Measurements from ENCODE around the gene ATXN1. TPM values are rescaled to one million over a fixed set of nuclear protein-coding genes. Genes with fewer than 3 reads are reported as not detected.

Gene ATXN1
- total RNA-seq, 1 experiment from 2014 or later: 16.5 TPM

GRCh38 chr6:16547587-16547986, 213.7 kb downstream of the ATXN1 start:
- ChIA-PET POLR2A (no interaction called here), CTCF (no interaction called here)
- no TSS peak for BruUV-seq (replicated peaks)
- Mint-ChIP-seq H3K27ac (ENCODE audit: low read depth, unreplicated experiment) (no peak overlapping the region), H3K36me3 (ENCODE audit: insufficient read depth, unreplicated experiment) (no peaks in the 10 kb centered on the region), H3K4me1 (ENCODE audit: insufficient read depth, unreplicated experiment) (peaks cover 9% of the 10 kb centered on the region), H3K4me3 (ENCODE audit: unreplicated experiment) (no peak overlapping the region), H3K27me3 (ENCODE audit: insufficient read depth, unreplicated experiment) (no peaks in the 10 kb centered on the region), H3K9me3 (ENCODE audit: unreplicated experiment) (no peaks in the 10 kb centered on the region)
- intact Hi-C loops (cut with micrococcal nuclease): no loop called here
- no peak for DNase-seq (ENCODE audit: unreplicated experiment)
- TF ChIP-seq CTCF (IDR thresholded peaks at IDR 0.05; ENCODE audit: unreplicated experiment): no peak

- POLR2A ChIA-PET: no interaction called here
- H3K4me3 Mint-ChIP-seq (ENCODE audit: unreplicated experiment): no peak overlapping the region
- intact Hi-C loops (cut with micrococcal nuclease): no loop called here
- no peaks in the 10 kb centered on the region for H3K36me3 Mint-ChIP-seq (ENCODE audit: insufficient read depth, unreplicated experiment)
- H3K9me3 Mint-ChIP-seq (ENCODE audit: unreplicated experiment): no peaks in the 10 kb centered on the region
- H3K27ac Mint-ChIP-seq (ENCODE audit: low read depth, unreplicated experiment): no peak overlapping the region
- CTCF ChIA-PET: no interaction called here
- no peak for DNase-seq (ENCODE audit: unreplicated experiment)
- peaks cover 9% of the 10 kb centered on the region for H3K4me1 Mint-ChIP-seq (ENCODE audit: insufficient read depth, unreplicated experiment)
- TF ChIP-seq CTCF (IDR thresholded peaks at IDR 0.05; ENCODE audit: unreplicated experiment): no peak
- BruUV-seq (replicated peaks): no TSS peak
- no peaks in the 10 kb centered on the region for H3K27me3 Mint-ChIP-seq (ENCODE audit: insufficient read depth, unreplicated experiment)
Measured at GRCh38 chr6:16546861-16547260, 214.4 kb downstream of the ATXN1 start.

GRCh38 chr6:16545382-16545781, 215.9 kb downstream of the ATXN1 start:
- peaks cover 9% of the 10 kb centered on the region for H3K4me1 Mint-ChIP-seq (ENCODE audit: insufficient read depth, unreplicated experiment)
- H3K9me3 Mint-ChIP-seq (ENCODE audit: unreplicated experiment): no peaks in the 10 kb centered on the region
- no TSS peak for BruUV-seq (replicated peaks)
- no peak overlapping the region for H3K4me3 Mint-ChIP-seq (ENCODE audit: unreplicated experiment)
- no peak for TF ChIP-seq CTCF (IDR thresholded peaks at IDR 0.05; ENCODE audit: unreplicated experiment)
- H3K27ac Mint-ChIP-seq (ENCODE audit: low read depth, unreplicated experiment): no peak overlapping the region
- intact Hi-C loops (cut with micrococcal nuclease): no loop called here
- H3K27me3 Mint-ChIP-seq (ENCODE audit: insufficient read depth, unreplicated experiment): no peaks in the 10 kb centered on the region
- ChIA-PET POLR2A (interaction anchor here (1.9 kb wide), 1 partner anchor 10 kb away, joined by 4 read pairs; no protein-coding TSS in a partner anchor), CTCF (interaction anchor here (1.1 to 1.6 kb wide), 2 partner anchors 12 to 32 kb away, joined by 3 to 4 read pairs; no protein-coding TSS in a partner anchor)
- H3K36me3 Mint-ChIP-seq (ENCODE audit: insufficient read depth, unreplicated experiment): no peaks in the 10 kb centered on the region
- no peak for DNase-seq (ENCODE audit: unreplicated experiment)

GRCh38 chr6:16544521-16544920, 216.7 kb downstream of the ATXN1 start:
- no TSS peak for BruUV-seq (replicated peaks)
- intact Hi-C loops (cut with micrococcal nuclease): no loop called here
- DNase-seq (ENCODE audit: unreplicated experiment): no peak
- no peak overlapping the region for H3K4me3 Mint-ChIP-seq (ENCODE audit: unreplicated experiment)
- H3K36me3 Mint-ChIP-seq (ENCODE audit: insufficient read depth, unreplicated experiment): no peaks in the 10 kb centered on the region
- peaks cover 4% of the 10 kb centered on the region for H3K4me1 Mint-ChIP-seq (ENCODE audit: insufficient read depth, unreplicated experiment)
- no peak overlapping the region for H3K27ac Mint-ChIP-seq (ENCODE audit: low read depth, unreplicated experiment)
- CTCF ChIA-PET: interaction anchor here (0.5 to 1.6 kb wide), 4 partner anchors 13 to 172 kb away, joined by 3 to 4 read pairs (median 3); no protein-coding TSS in a partner anchor
- no peaks in the 10 kb centered on the region for H3K27me3 Mint-ChIP-seq (ENCODE audit: insufficient read depth, unreplicated experiment)
- H3K9me3 Mint-ChIP-seq (ENCODE audit: unreplicated experiment): no peaks in the 10 kb centered on the region
- no peak for TF ChIP-seq CTCF (IDR thresholded peaks at IDR 0.05; ENCODE audit: unreplicated experiment)
- POLR2A ChIA-PET: interaction anchor here (0.6 to 1.9 kb wide), 2 partner anchors 9 to 73 kb away, joined by 4 read pairs; no protein-coding TSS in a partner anchor
